Measurements from ENCODE around the gene CLDN3.

DNA sequence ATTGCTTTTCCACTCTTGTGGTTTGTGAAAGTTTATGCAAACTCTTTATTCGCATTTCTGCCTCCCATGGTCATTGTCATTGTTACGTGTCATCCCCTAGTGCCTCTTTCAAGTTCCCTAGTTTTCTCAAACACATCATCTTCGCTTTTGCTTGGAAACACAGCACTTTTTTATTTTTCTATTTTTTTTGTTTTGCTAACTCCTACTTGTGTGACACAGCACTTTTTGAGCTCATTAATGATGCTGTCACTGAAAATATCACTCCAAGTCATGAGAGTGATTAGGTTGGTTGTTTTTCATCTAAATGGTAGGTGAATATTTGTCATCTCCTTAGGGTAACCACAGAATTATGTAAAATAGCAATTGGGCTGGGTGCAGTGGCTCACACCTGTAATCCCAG lies 42.1 kb downstream of the CLDN3 start:
- TF ChIP-seq POLR2A (IDR thresholded peaks at IDR 0.05) (no peak), POLR2AphosphoS5 (IDR thresholded peaks at IDR 0.05) (no peak)

Measured in spleen (tissue), 3 donors.